NK-92 (cell line): ENCODE data around the gene AK9.
"Not testable (repeated sequence)": the region's sequence is repeated elsewhere in the genome, so short reads cannot be mapped to it uniquely, and the experiment has no call there.

ENCODE experiments used
- DNase-seq: peaks from one replicate; lab custom pipeline; 2025; ENCODE audit not compliant: unreplicated experiment; lab: John Stamatoyannopoulos, UW

AK9 gene

GRCh38 chr6:109461733-109462526 lies 229.1 kb downstream of the AK9 start:
- no peak for DNase-seq

GRCh38 chr6:109461205-109461604 lies 229.8 kb downstream of the AK9 start:
- not testable (repeated sequence) for DNase-seq

- no peak for DNase-seq
Measured at GRCh38 chr6:109460161-109460829, 230.7 kb downstream of the AK9 start.

- no peak for DNase-seq
Measured at GRCh38 chr6:109458774-109459531, 232.0 kb downstream of the AK9 start.

- no peak for DNase-seq
Measured at GRCh38 chr6:109457562-109457996, 233.4 kb downstream of the AK9 start.

GRCh38 chr6:109456710-109457561 lies 234.1 kb downstream of the AK9 start:
- no peak for DNase-seq

GRCh38 chr6:109456111-109456583 lies 234.9 kb downstream of the AK9 start:
- DNase-seq = no peak

GRCh38 chr6:109455437-109456110 lies 235.4 kb downstream of the AK9 start, which contains the start of gene MICAL1:
TSS of gene MICAL1 (minus strand) at chr6:109455772. CDS start at chr6:109454196, 1,576 bp downstream.
- DNase-seq = no peak

GRCh38 chr6:109454496-109455436 lies 236.2 kb downstream of the AK9 start:
- DNase-seq = peak; percentile 23

- DNase-seq = no peak
Measured at GRCh38 chr6:109453594-109454495, 237.2 kb downstream of the AK9 start.

GRCh38 chr6:109453156-109453555 lies 237.8 kb downstream of the AK9 start:
- no peak for DNase-seq

GRCh38 chr6:109452181-109452580 lies 238.8 kb downstream of the AK9 start:
- no peak for DNase-seq

GRCh38 chr6:109451376-109451775 lies 239.6 kb downstream of the AK9 start:
- DNase-seq = no peak

GRCh38 chr6:109450801-109451200 lies 240.2 kb downstream of the AK9 start:
- no peak for DNase-seq

- no peak for DNase-seq
Measured at GRCh38 chr6:109449795-109450673, 241.0 kb downstream of the AK9 start.

GRCh38 chr6:109449064-109449794 lies 241.8 kb downstream of the AK9 start:
- DNase-seq = no peak
